B cell (primary cell): ENCODE results near the gene CCDC91. TPM values are rescaled to one million over a fixed set of nuclear protein-coding genes. Genes with fewer than 3 reads are reported as not detected.
"Not testable (repeated sequence)": the region's sequence is repeated elsewhere in the genome, so short reads cannot be mapped to it uniquely, and the experiment has no call there.

Experiments used
- ATAC-seq: fragments of 200-7000 bp; cut with Tn5 transposase; one replicate; pipeline ENCODE4 v1.10.0; 2021; ENCODE audit warnings: low read depth, mild to moderate bottlenecking, moderate number of reproducible peaks, moderate library complexity
- CTCF ChIA-PET: fragments of 350-600 bp; sonication (Branson Sonifier 250); formaldehyde crosslinking; loops from one replicate; lab custom pipeline; 2021; ENCODE audit warnings: antibody characterized with exemption, inconsistent platforms; lab: Charles Lee
- POLR2A ChIA-PET: fragments of 350-600 bp; sonication (Branson Sonifier 250); formaldehyde crosslinking; loops from one replicate; lab custom pipeline; 2021; ENCODE audit warnings: antibody characterized with exemption; lab: Charles Lee
- DNase-seq: peaks from one replicate; pipeline ENCODE4 v3.0.0; 2013
- H2AFZ ChIP-seq: 2 replicates; pipeline ENCODE4 v1.6.1; 2012; ENCODE audit warnings: mild to moderate bottlenecking, low read depth, low read length; ENCODE audit not compliant: insufficient read depth, poor library complexity, severe bottlenecking
- H3K27ac ChIP-seq, 2 donors: 1 replicate in 1 of 2; 2 replicates in 1 of 2; pipeline ENCODE4 v1.5.1; 2012 to 2013; ENCODE audit warnings: low read length in 2 of 2, mild to moderate bottlenecking in 2 of 2, moderate library complexity in 1 of 2
- H3K27me3 ChIP-seq, 4 experiments: fragments of 200-600 bp in 1 of 4; sonication (generic) in 1 of 4; replicated peaks in 1 of 4; 1 replicate in 2 of 4; 2 replicates in 2 of 4; pipeline versions ENCODE4 v1.6.1 to v1.7.0; 2013 to 2016; ENCODE audit warnings: low read length in 3 of 4, mild to moderate bottlenecking in 2 of 4, mixed read lengths in 1 of 4, moderate library complexity in 1 of 4; ENCODE audit not compliant: insufficient read depth in 4 of 4, control insufficient read depth in 3 of 4; ENCODE audit errors: control extremely low read depth in 1 of 4
- H3K36me3 ChIP-seq, 2 experiments: replicated peaks in 1 of 2; 1 replicate in 1 of 2; 2 replicates in 1 of 2; pipeline versions ENCODE4 v1.6.1 to v1.7.1; 2013; ENCODE audit warnings: low read length in 1 of 2; ENCODE audit not compliant: insufficient read depth in 2 of 2, control insufficient read depth in 1 of 2; ENCODE audit errors: control extremely low read depth in 1 of 2, extremely low read depth in 1 of 2
- H3K4me1 ChIP-seq, 2 donors: fragments of 200-600 bp in 1 of 2; sonication (generic) in 1 of 2; 1 replicate in 1 of 2; 2 replicates in 1 of 2; pipeline versions ENCODE4 v1.5.1 to v1.6.1; 2013 to 2017; ENCODE audit warnings: low read length in 2 of 2; ENCODE audit not compliant: control insufficient read depth in 2 of 2, insufficient read depth in 2 of 2
- H3K4me2 ChIP-seq: replicated peaks from 2 replicates; pipeline ENCODE3; 2012; ENCODE audit warnings: mild to moderate bottlenecking, low read depth, low read length; ENCODE audit not compliant: poor library complexity, severe bottlenecking
- H3K4me3 ChIP-seq, 5 experiments: fragments of 200-600 bp in 1 of 5; sonication (generic) in 1 of 5; 1 replicate in 3 of 5; 2 replicates in 2 of 5; pipeline versions ENCODE4 v1.5.1 to v1.7.0; 2011 to 2016; ENCODE audit warnings: low read length in 4 of 5, mild to moderate bottlenecking in 4 of 5, low read depth in 2 of 5, control low read depth in 1 of 5, moderate library complexity in 1 of 5; ENCODE audit not compliant: insufficient read depth in 1 of 5; ENCODE audit errors: control extremely low read depth in 1 of 5, extremely low read depth in 1 of 5
- H3K79me2 ChIP-seq: fragments of 200-600 bp; sonication (generic); one replicate; pipeline ENCODE4 v1.6.0; 2016; ENCODE audit warnings: low read length; ENCODE audit not compliant: control insufficient read depth, insufficient read depth
- H3K9ac ChIP-seq: fragments of 200-600 bp; sonication (generic); 2 replicates; pipeline ENCODE4 v1.6.1; 2017; ENCODE audit warnings: mild to moderate bottlenecking, low read length, moderate library complexity
- H3K9me3 ChIP-seq, 3 donors: one replicate each; pipeline versions ENCODE4 v1.6.1 to v1.7.1; 2013; ENCODE audit warnings: low read length in 2 of 3; ENCODE audit not compliant: control insufficient read depth in 2 of 3, insufficient read depth in 1 of 3; ENCODE audit errors: control extremely low read depth in 1 of 3
- H4K20me1 ChIP-seq: 2 replicates; pipeline ENCODE4 v1.6.0; 2012; ENCODE audit warnings: mild to moderate bottlenecking, low read length; ENCODE audit not compliant: insufficient read depth, control insufficient read depth, poor library complexity, severe bottlenecking
- H3K27ac Mint-ChIP-seq: one replicate; pipeline ENCODE4 v1.8.0; 2021; ENCODE audit warnings: mixed read lengths
- H3K27me3 Mint-ChIP-seq: one replicate; pipeline ENCODE4 v1.8.0; 2021; ENCODE audit warnings: mixed read lengths
- H3K4me1 Mint-ChIP-seq: one replicate; pipeline ENCODE4 v1.8.0; 2021; ENCODE audit warnings: mixed read lengths
- H3K4me3 Mint-ChIP-seq: one replicate; pipeline ENCODE4 v1.8.0; 2021; ENCODE audit warnings: mixed read lengths
- H3K9me3 Mint-ChIP-seq: one replicate; pipeline ENCODE4 v1.8.0; 2022; ENCODE audit warnings: mixed read lengths; ENCODE audit not compliant: insufficient read depth
- EZH2 ChIP-seq: IDR thresholded peaks from 2 replicates; pipeline ENCODE4 v1.6.1; 2012; ENCODE audit warnings: borderline replicate concordance, low read depth, mild to moderate bottlenecking, moderate library complexity, low read length; ENCODE audit not compliant: insufficient read depth, poor library complexity, severe bottlenecking
- WGBS: methylation state at CpG from one replicate; pipeline ENCODE4 v1.1.5; 2013; ENCODE audit warnings: missing lambda C conversion rate; ENCODE audit not compliant: insufficient coverage; 5-methylcytosine and 5-hydroxymethylcytosine counted together
- intact Hi-C: fragments of 100-400 bp; cut with micrococcal nuclease; formaldehyde crosslinking; loops from one replicate; pipeline ENCODE4 v1.10.0; 2022
- polyA plus RNA-seq: library from polyadenylated mRNA; depleted of rRNA; stranded (reverse); fragments of >200 nt; gene quantifications from 2 replicates; pipeline ENCODE4 v1.2.3, GENCODE V29; 2012
- total RNA-seq, 2 donors: library from RNA; stranded (reverse); fragments of 120-200 nt in 1 of 2; gene quantifications; 1 replicate in 1 of 2; 2 replicates in 1 of 2; pipeline versions ENCODE4 v1.2.3 to v1.2.4, GENCODE V29; 2013 to 2022
- TF ChIP-seq, protein P1 (sequence below): fragments of 200-600 bp; IDR thresholded peaks from one replicate; pipeline ENCODE4 v1.8.0; 2022; ENCODE audit warnings: antibody characterized with exemption, mild to moderate bottlenecking

Gene CCDC91
- total and polyA plus RNA-seq, 2 donors (not counting 1 experiment from before 2014, with no cell fraction given) = 10.9 to 64.8 TPM

DNA sequence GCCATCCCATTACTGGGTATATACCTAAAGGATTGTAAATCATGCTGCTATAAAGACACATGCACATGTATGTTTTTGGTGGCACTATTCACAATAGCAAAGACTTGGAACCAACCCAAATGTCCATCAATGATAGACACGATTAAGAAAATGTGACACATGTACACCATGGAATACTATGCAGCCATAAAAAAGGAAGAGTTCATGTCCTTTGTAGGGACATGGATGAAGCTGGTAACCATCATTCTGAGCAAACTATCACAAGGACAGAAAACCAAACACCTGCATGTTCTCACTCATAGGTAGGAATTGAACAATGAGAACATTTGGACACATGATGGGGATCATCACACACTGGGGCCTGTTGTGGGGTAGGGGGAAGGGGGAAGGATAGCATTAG, 288.8 kb downstream of the CCDC91 start:
- H3K9me3 Mint-ChIP-seq, H3K36me3 ChIP-seq, DNase-seq, CTCF ChIA-PET, H3K4me2 ChIP-seq, H3K27ac Mint-ChIP-seq, H3K27me3 ChIP-seq, H3K4me3 ChIP-seq, H3K4me1 Mint-ChIP-seq, H3K79me2 ChIP-seq, H3K9ac ChIP-seq, H3K4me3 Mint-ChIP-seq, H4K20me1 ChIP-seq, H3K4me1 ChIP-seq, H3K27ac ChIP-seq, H2AFZ ChIP-seq, ATAC-seq, H3K27me3 Mint-ChIP-seq, intact Hi-C loops, H3K9me3 ChIP-seq, POLR2A ChIA-PET: not testable (repeated sequence)
- WGBS = no CpG with 5 or more reads among the region's 1 CpG

GRCh38 chr12:28479683-28480082, 289.4 kb downstream of the CCDC91 start:
- Histone ChIP-seq H3K9ac (no peak overlapping the region), H3K36me3 (peaks cover 2 to 4% of the 10 kb centered on the region in 2 experiments), H3K27ac (no peak overlapping the region), H3K4me2 (no peak overlapping the region), H3K79me2 (no peaks in the 10 kb centered on the region), H3K4me3 (no peak overlapping the region), H3K4me1 (no peaks in the 10 kb centered on the region), H3K27me3 (no peaks in the 10 kb centered on the region), H3K9me3 (peaks cover 0 to 2% (median 0%) of the 10 kb centered on the region in 3 donors), H4K20me1 (no peaks in the 10 kb centered on the region), H2AFZ (no peak overlapping the region)
- no peak for TF ChIP-seq EZH2
- TF ChIP-seq, protein P1, sequence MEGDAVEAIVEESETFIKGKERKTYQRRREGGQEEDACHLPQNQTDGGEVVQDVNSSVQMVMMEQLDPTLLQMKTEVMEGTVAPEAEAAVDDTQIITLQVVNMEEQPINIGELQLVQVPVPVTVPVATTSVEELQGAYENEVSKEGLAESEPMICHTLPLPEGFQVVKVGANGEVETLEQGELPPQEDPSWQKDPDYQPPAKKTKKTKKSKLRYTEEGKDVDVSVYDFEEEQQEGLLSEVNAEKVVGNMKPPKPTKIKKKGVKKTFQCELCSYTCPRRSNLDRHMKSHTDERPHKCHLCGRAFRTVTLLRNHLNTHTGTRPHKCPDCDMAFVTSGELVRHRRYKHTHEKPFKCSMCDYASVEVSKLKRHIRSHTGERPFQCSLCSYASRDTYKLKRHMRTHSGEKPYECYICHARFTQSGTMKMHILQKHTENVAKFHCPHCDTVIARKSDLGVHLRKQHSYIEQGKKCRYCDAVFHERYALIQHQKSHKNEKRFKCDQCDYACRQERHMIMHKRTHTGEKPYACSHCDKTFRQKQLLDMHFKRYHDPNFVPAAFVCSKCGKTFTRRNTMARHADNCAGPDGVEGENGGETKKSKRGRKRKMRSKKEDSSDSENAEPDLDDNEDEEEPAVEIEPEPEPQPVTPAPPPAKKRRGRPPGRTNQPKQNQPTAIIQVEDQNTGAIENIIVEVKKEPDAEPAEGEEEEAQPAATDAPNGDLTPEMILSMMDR = no peak
- Mint-ChIP-seq H3K4me1 (no peaks in the 10 kb centered on the region), H3K4me3 (no peak overlapping the region), H3K9me3 (no peaks in the 10 kb centered on the region), H3K27ac (no peak overlapping the region), H3K27me3 (no peaks in the 10 kb centered on the region)
- ATAC-seq (no peak), DNase-seq (no peak)
- ChIA-PET CTCF (no interaction called here), POLR2A (no interaction called here)
- intact Hi-C loops = no loop called here
- WGBS = 100% methylated on average over 1 of the region's 1 CpG
